H1 (cell line): ENCODE results near the gene PRDM2. TPM values are rescaled to one million over a fixed set of nuclear protein-coding genes. Genes with fewer than 3 reads are reported as not detected.

Source experiments
- CHD2 ChIP-seq: IDR thresholded peaks from 2 replicates; pipeline ENCODE4 v1.6.1; 2012; ENCODE audit warnings: low read length, improper control_type of control experiment
- JUND ChIP-seq: IDR thresholded peaks from 2 replicates; pipeline ENCODE4 v1.6.1; 2011; ENCODE audit warnings: mild to moderate bottlenecking, improper control_type of control experiment, low read length
- RAD21 ChIP-seq, 2 experiments: IDR thresholded peaks in 1 of 2; conservative IDR thresholded peaks in 1 of 2; 2 replicates each; pipeline ENCODE4 v1.6.1; 2011; ENCODE audit warnings: low read depth in 2 of 2, low read length in 2 of 2, improper control_type of control experiment in 1 of 2, inconsistent platforms in 1 of 2, mild to moderate bottlenecking in 1 of 2, moderate library complexity in 1 of 2
- polyA plus RNA-seq, 7 experiments: library from polyadenylated mRNA; depleted of rRNA in 3 of 7; stranded (reverse) in 5 of 7; unstranded in 2 of 7; fragments of >200 nt in 5 of 7; fragments of 200-250 nt in 2 of 7; gene quantifications; 1 replicate in 5 of 7; 2 replicates in 1 of 7; 4 replicates in 1 of 7; pipeline versions ENCODE4 v1.2.1 to v1.2.3, GENCODE V29; 2011 to 2013; ENCODE audit warnings: missing spikeins in 2 of 7, mixed read lengths in 2 of 7
- total RNA-seq: library from RNA; stranded (reverse); fragmentation: NEBNext Ultra II Directional; extraction: Animal tissue kit (Norgen Biotek cat#: 25700); gene quantifications from 2 replicates; pipeline ENCODE4 v1.2.1, GENCODE V29; 2021

The PRDM2 gene
- total and polyA plus RNA-seq, 2 of the 8 experiments (the other 6 are each of a cell fraction or from before 2014, with no cell fraction given): 5.8 to 21.2 TPM

GRCh38 chr1:13756557-13757315 is 56.7 kb downstream of the PRDM2 start (continued):
- no peak for TF ChIP-seq CHD2
- no peak for TF ChIP-seq RAD21 (IDR thresholded peaks at IDR 0.05 in 1 of 2, conservative IDR thresholded peaks at IDR 0.05 in 1 of 2; ENCODE audit: low read depth in 2 of 2, low read length in 2 of 2)
- no peak for TF ChIP-seq JUND
